SK-N-MC (cell line): ENCODE results near the gene FMN2.
A peak's percentile ranks its signal among the peaks of the same experiment; 100 is the strongest.

ENCODE experiments used
- DNase-seq: peaks from one replicate; pipeline ENCODE4 v3.0.0-alpha.2; 2011; ENCODE audit warnings: low read depth, low spot score
- H3K27ac ChIP-seq: fragments of 200-600 bp; sonication (generic); 2 replicates; pipeline ENCODE4 v1.5.1; 2016; ENCODE audit warnings: mixed run types
- H3K36me3 ChIP-seq: fragments of 200-600 bp; sonication (generic); 2 replicates; pipeline ENCODE4 v1.6.1; 2017; ENCODE audit warnings: antibody characterized with exemption, low read length, mixed read lengths; ENCODE audit not compliant: insufficient read depth
- H3K4me3 ChIP-seq: fragments of 200-600 bp; sonication (generic); 2 replicates; pipeline ENCODE4 v1.5.1; 2016
- H3K9ac ChIP-seq: fragments of 200-600 bp; sonication (generic); 2 replicates; pipeline ENCODE4 v1.8.0; 2017; ENCODE audit warnings: mixed run types, mixed read lengths; ENCODE audit not compliant: insufficient read length
- H3K9me3 ChIP-seq: fragments of 200-600 bp; sonication (generic); 2 replicates; pipeline ENCODE4 v1.6.1; 2017; ENCODE audit warnings: low read depth, mild to moderate bottlenecking, antibody characterized with exemption, low read length, moderate library complexity, mixed read lengths
- EZH2 ChIP-seq: fragments of 200-600 bp; sonication (generic); IDR thresholded peaks from one replicate; pipeline ENCODE4 v1.6.1; 2017; ENCODE audit warnings: antibody characterized with exemption
- FOXP2 ChIP-seq: optimal IDR thresholded peaks from 2 replicates; pipeline ENCODE3; 2011; ENCODE audit warnings: mild to moderate bottlenecking, moderate library complexity; ENCODE audit not compliant: insufficient read depth; ENCODE audit errors: extremely low read length, control extremely low read depth
- POLR2AphosphoS5 ChIP-seq: IDR thresholded peaks from 2 replicates; pipeline ENCODE4 v1.6.1; 2012; ENCODE audit warnings: mild to moderate bottlenecking, low read depth, low read length, borderline replicate concordance

The FMN2 gene

DNA sequence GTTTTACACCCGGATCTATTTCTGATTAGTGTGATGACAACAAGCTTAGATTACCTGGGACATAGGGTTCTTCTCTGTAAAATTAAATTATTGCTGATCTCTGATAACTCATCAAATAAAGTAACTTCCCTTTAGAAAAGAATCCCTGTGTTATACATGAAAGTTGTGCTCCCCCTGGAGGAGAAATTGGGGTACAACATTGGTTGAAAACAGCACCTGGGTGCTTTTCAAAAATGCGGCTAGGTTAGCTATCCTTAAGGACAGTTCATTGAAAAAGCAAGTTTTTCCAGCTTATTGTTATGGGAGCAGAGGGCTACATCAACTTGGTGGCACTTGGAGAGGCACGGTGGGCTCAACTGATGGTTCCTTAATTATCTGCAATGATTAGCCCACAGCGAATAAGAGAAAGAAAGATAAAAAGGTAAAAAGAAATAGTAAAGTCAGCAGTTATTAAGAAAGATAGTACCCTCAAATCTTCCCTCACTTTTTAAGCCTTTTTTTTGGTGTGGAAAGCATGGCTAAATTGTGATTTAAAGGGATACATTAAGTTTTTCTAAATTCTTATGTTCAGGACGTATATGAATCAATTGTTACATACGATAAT lies 97.8 kb downstream of the FMN2 start:
- Histone ChIP-seq H3K9me3 (no peaks in the 10 kb centered on the region), H3K36me3 (no peaks in the 10 kb centered on the region), H3K27ac (no peak overlapping the region), H3K9ac (no peak overlapping the region), H3K4me3 (no peak overlapping the region)
- no peak for TF ChIP-seq FOXP2
- TF ChIP-seq EZH2, result no peak
- no peak for TF ChIP-seq POLR2AphosphoS5
- peak; percentile 12 for DNase-seq

GRCh38 chr1:240190881-240191401 lies 99.3 kb downstream of the FMN2 start:
- H3K9me3 ChIP-seq, result no peaks in the 10 kb centered on the region
- H3K36me3 ChIP-seq, result no peaks in the 10 kb centered on the region
- DNase-seq, result no peak
- H3K27ac ChIP-seq, result no peak overlapping the region
- no peak for TF ChIP-seq EZH2
- no peak for TF ChIP-seq POLR2AphosphoS5
- TF ChIP-seq FOXP2, result no peak
- H3K4me3 ChIP-seq, result no peak overlapping the region
- no peak overlapping the region for H3K9ac ChIP-seq

DNA sequence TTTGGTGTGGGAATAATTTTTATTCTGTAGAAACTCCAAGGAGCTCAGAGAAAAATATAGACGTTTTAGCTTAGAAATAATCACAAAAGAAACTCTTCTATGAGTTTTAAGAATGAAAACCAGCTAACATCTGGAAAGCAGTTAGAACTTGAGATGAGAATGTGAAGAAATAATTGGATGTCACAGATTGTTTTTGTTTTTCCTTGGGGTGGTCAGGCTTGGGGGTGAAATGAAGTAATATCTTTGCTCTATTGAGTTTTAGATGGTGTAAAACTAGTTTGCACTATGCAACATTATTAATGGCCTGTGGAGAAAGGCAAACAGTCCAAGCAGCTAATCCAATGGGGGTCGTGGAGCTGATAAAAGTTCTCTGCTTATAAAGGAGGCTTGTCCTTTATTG lies 101.2 kb downstream of the FMN2 start:
- H3K4me3 ChIP-seq, result no peak overlapping the region
- DNase-seq, result no peak
- no peak for TF ChIP-seq POLR2AphosphoS5
- no peak for TF ChIP-seq EZH2
- TF ChIP-seq FOXP2, result no peak
- H3K27ac ChIP-seq, result no peak overlapping the region
- H3K36me3 ChIP-seq, result no peaks in the 10 kb centered on the region
- no peak overlapping the region for H3K9ac ChIP-seq
- H3K9me3 ChIP-seq, result no peaks in the 10 kb centered on the region

- H3K27ac ChIP-seq, result no peak overlapping the region
- H3K4me3 ChIP-seq, result no peak overlapping the region
- no peak overlapping the region for H3K9ac ChIP-seq
- TF ChIP-seq POLR2AphosphoS5 (no peak), EZH2 (no peak), FOXP2 (no peak)
- no peak for DNase-seq
- H3K36me3 ChIP-seq, result no peaks in the 10 kb centered on the region
- no peaks in the 10 kb centered on the region for H3K9me3 ChIP-seq
Observed at GRCh38 chr1:240193679-240194078, 102.0 kb downstream of the FMN2 start.

DNA sequence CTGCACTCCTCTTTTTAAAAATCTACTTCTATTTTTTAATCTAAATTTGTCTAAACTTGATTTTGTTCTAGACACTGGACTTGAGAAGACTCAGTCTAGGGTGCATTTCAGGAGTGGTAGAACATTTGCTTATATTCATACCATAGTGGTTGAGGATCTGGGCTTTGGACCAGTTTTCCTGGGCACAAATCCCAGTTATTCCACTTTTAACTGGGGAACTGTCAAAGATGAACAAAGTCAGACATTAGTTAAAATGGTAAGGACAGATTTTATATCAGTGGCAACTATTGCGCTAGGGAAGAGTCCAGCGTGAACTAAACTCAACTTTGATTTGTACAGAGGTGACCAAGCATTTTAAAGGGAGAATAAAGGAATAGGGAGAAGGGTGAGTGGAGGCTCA lies 102.4 kb downstream of the FMN2 start:
- Histone ChIP-seq H3K9me3 (no peaks in the 10 kb centered on the region), H3K9ac (no peak overlapping the region), H3K27ac (no peak overlapping the region), H3K4me3 (no peak overlapping the region), H3K36me3 (no peaks in the 10 kb centered on the region)
- DNase-seq, result no peak
- TF ChIP-seq POLR2AphosphoS5, result no peak
- TF ChIP-seq EZH2, result no peak
- TF ChIP-seq FOXP2, result no peak

DNA sequence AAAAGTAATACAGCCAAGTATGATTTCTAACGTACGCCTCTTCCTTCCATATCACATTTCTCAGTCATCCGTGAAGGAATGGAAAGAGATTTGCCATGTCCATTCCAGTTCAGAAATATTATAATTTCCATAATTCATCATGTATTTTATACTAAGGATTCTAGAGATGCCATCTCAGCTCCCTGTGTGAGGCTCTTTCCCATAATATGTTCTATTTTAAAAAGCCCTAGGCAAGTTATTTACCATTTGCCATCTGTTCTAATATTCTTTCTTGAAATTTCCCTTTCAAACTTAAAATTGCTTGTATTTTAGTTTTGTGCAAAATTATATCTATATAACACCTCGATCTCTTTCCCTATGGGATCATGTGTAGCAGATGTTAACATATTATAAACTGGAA lies 106.7 kb downstream of the FMN2 start:
- no peaks in the 10 kb centered on the region for H3K9me3 ChIP-seq
- H3K4me3 ChIP-seq, result no peak overlapping the region
- TF ChIP-seq EZH2 (no peak), POLR2AphosphoS5 (no peak), FOXP2 (no peak)
- no peak overlapping the region for H3K27ac ChIP-seq
- H3K9ac ChIP-seq, result no peak overlapping the region
- DNase-seq, result no peak
- no peaks in the 10 kb centered on the region for H3K36me3 ChIP-seq

DNA sequence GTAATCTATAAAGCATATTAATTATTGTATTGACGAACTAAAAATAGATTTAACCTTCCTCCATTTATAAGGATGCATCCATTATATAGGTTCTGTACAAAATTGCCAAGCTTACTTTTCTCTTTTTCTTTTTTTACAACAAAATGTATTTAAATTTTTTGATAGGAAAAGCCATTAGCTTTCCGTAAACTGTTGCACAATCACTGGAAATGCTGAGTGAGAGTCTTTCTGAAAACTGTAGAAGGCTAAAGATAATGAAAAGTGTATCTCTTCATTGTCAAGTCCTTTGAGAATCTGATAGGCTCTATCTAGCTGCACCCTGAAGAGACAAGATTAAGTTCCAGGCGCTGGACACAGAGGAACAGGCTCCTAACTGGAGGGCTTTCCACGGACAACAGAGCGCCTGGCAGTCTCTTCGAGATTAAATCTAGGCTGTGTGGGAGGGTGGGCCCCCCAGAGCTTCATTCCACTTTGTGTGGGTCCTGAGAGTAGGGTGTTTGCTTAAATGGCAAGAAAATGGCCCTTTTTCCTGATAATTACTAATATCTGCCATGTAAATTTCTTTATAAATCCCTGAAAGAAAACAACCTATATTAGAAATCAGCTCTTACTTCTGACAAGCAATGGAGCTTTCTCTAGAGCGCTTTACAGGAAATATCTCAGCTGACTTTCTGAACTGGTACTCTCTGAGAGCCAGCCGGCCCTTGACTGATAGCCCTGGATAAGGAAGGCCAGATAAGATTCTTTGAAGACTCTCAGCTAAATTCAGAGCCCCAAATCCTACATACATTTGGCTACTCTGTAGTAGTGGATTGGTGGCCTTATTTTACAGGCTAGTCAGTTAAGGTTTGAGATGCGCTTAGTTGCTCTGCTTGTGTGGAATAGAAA lies 108.3 kb downstream of the FMN2 start:
- no peak for DNase-seq
- Histone ChIP-seq H3K4me3 (no peak overlapping the region), H3K36me3 (no peaks in the 10 kb centered on the region), H3K27ac (no peak overlapping the region), H3K9me3 (no peaks in the 10 kb centered on the region), H3K9ac (no peak overlapping the region)
- TF ChIP-seq EZH2 (no peak), POLR2AphosphoS5 (no peak), FOXP2 (no peak)

DNA sequence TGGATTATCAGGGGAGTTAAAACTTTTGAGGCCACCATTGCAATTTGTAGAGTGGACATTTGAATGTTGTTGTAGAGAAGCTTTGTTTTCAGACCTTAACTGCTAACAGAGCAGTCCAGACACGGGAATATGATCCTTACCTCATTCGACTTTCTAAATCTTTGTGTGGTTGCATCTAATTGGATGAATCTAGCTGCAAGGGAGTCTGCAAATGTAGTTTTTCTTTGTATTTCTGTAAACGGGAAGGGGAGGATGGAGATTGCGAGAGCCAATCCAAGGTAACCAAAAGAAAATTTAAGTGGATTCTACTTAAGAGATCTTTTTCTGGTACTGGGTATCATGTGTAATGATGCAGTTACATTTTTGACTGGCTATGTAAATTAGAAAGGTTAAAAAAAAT lies 110.2 kb downstream of the FMN2 start:
- TF ChIP-seq FOXP2 (no peak), EZH2 (no peak), POLR2AphosphoS5 (no peak)
- no peak for DNase-seq
- no peak overlapping the region for H3K4me3 ChIP-seq
- H3K36me3 ChIP-seq, result no peaks in the 10 kb centered on the region
- no peak overlapping the region for H3K9ac ChIP-seq
- no peak overlapping the region for H3K27ac ChIP-seq
- no peaks in the 10 kb centered on the region for H3K9me3 ChIP-seq
